ENCODE results near the gene ASIC3.
A peak's percentile ranks its signal among the peaks of the same experiment; 100 is the strongest.

Gene ASIC3

GRCh38 chr7:151038951-151039849, 9.1 kb upstream of the ASIC3 start:
- no peak overlapping the region for H4K8ac ChIP-seq (ENCODE audit: low read length)

GRCh38 chr7:151039850-151040548, 8.3 kb upstream of the ASIC3 start:
- H2BK15ac ChIP-seq (ENCODE audit: low read depth, poor library complexity, severe bottlenecking), result peak overlapping the region; percentile 97
- H3K4me2 ChIP-seq (ENCODE audit: low read length, poor library complexity, severe bottlenecking), result no peak overlapping the region
- H4K91ac ChIP-seq (ENCODE audit: low read length), result peak overlapping the region; percentile 47
- H3K79me1 ChIP-seq (replicated peaks; ENCODE audit: low read length, poor library complexity, severe bottlenecking), result peaks cover 2% of the 10 kb centered on the region
- peak overlapping the region; percentile 76 to 94 for H2BK12ac ChIP-seq (ENCODE audit: low read length in 2 of 2)
- 76% methylated on average over 16 of the region's 18 CpGs for WGBS
- H3K27me3 ChIP-seq (ENCODE audit: control insufficient read depth in 1 of 2, insufficient read depth in 1 of 2, low read length in 2 of 2), result no peaks in the 10 kb centered on the region
- no peaks in the 10 kb centered on the region for H3K9me3 ChIP-seq (ENCODE audit: control insufficient read depth, low read length)
- peak overlapping the region; percentile 12 for H3K27ac ChIP-seq (ENCODE audit: low read length, poor library complexity, severe bottlenecking)
- H3K14ac ChIP-seq (ENCODE audit: low read length in 2 of 2), result peak overlapping the region in 1 of 2 experiments; percentile 73
- peak overlapping the region; percentile 80 for H3K9ac ChIP-seq (ENCODE audit: low read length)
- H3K23ac ChIP-seq (ENCODE audit: low read length in 2 of 2), result no peak overlapping the region
- no peak overlapping the region for H3K4me3 ChIP-seq (ENCODE audit: insufficient read depth in 1 of 2, low read depth in 1 of 2, low read length in 2 of 2)
- H3K18ac ChIP-seq (ENCODE audit: low read depth in 1 of 2, low read length in 2 of 2), result peak overlapping the region; percentile 59 to 77
- H2BK120ac ChIP-seq (ENCODE audit: low read depth, low read length), result no peak overlapping the region
- no peak for DNase-seq
- H3K4ac ChIP-seq (ENCODE audit: low read depth in 1 of 2, low read length in 2 of 2), result peak overlapping the region in 1 of 2 experiments; percentile 59
- H4K8ac ChIP-seq (ENCODE audit: low read length), result peak overlapping the region; percentile 43
- H2BK5ac ChIP-seq (ENCODE audit: low read depth, low read length, poor library complexity, severe bottlenecking), result no peak overlapping the region
- peaks cover 34 to 66% of the 10 kb centered on the region in 2 experiments for H3K36me3 ChIP-seq (ENCODE audit: control insufficient read depth in 1 of 2, insufficient read depth in 2 of 2, low read depth in 1 of 2, low read length in 2 of 2)
- peaks cover 26% of the 10 kb centered on the region for H3K4me1 ChIP-seq (ENCODE audit: control insufficient read depth, insufficient read depth, low read depth, low read length)
- no peak overlapping the region for H2AFZ ChIP-seq (ENCODE audit: low read depth, low read length)
- H2AK5ac ChIP-seq (ENCODE audit: low read length, severe bottlenecking), result peak overlapping the region; percentile 14

More at GRCh38 chr7:151038951-151039849, 9.1 kb upstream of the ASIC3 start:
- Histone ChIP-seq H3K4ac (ENCODE audit: low read depth in 1 of 2, low read length in 2 of 2) (peak overlapping the region; percentile 1 to 81), H2AFZ (ENCODE audit: low read depth, low read length) (no peak overlapping the region), H3K4me3 (ENCODE audit: insufficient read depth in 1 of 2, low read depth in 1 of 2, low read length in 2 of 2) (no peak overlapping the region), H2BK12ac (ENCODE audit: low read length in 2 of 2) (peak overlapping the region; percentile 94), H3K79me1 (replicated peaks; ENCODE audit: low read length, poor library complexity, severe bottlenecking) (peaks cover 2% of the 10 kb centered on the region), H3K14ac (ENCODE audit: low read length in 2 of 2) (peak overlapping the region in 1 of 2 experiments; percentile 73), H4K91ac (ENCODE audit: low read length) (peak overlapping the region; percentile 3), H3K18ac (ENCODE audit: low read depth in 1 of 2, low read length in 2 of 2) (peak overlapping the region; percentile 25 to 84), H3K4me1 (ENCODE audit: control insufficient read depth, insufficient read depth, low read depth, low read length) (peaks cover 26% of the 10 kb centered on the region), H3K27ac (ENCODE audit: low read length, poor library complexity, severe bottlenecking) (peak overlapping the region; percentile 65), H3K9me3 (ENCODE audit: control insufficient read depth, low read length) (no peaks in the 10 kb centered on the region), H3K36me3 (ENCODE audit: control insufficient read depth in 1 of 2, insufficient read depth in 2 of 2, low read depth in 1 of 2, low read length in 2 of 2) (peaks cover 36 to 69% of the 10 kb centered on the region in 2 experiments), H3K4me2 (ENCODE audit: low read length, poor library complexity, severe bottlenecking) (no peak overlapping the region), H3K23ac (ENCODE audit: low read length in 2 of 2) (peak overlapping the region in 1 of 2 experiments; percentile 78), H2BK120ac (ENCODE audit: low read depth, low read length) (peak overlapping the region; percentile 88), H2BK15ac (ENCODE audit: low read depth, poor library complexity, severe bottlenecking) (no peak overlapping the region), H3K27me3 (ENCODE audit: control insufficient read depth in 1 of 2, insufficient read depth in 1 of 2, low read length in 2 of 2) (no peaks in the 10 kb centered on the region), H2AK5ac (ENCODE audit: low read length, severe bottlenecking) (no peak overlapping the region), H3K9ac (ENCODE audit: low read length) (peak overlapping the region; percentile 80), H2BK5ac (ENCODE audit: low read depth, low read length, poor library complexity, severe bottlenecking) (no peak overlapping the region)
- peak; percentile 99 for DNase-seq
- 32% methylated on average over 10 of the region's 12 CpGs for WGBS

DNA sequence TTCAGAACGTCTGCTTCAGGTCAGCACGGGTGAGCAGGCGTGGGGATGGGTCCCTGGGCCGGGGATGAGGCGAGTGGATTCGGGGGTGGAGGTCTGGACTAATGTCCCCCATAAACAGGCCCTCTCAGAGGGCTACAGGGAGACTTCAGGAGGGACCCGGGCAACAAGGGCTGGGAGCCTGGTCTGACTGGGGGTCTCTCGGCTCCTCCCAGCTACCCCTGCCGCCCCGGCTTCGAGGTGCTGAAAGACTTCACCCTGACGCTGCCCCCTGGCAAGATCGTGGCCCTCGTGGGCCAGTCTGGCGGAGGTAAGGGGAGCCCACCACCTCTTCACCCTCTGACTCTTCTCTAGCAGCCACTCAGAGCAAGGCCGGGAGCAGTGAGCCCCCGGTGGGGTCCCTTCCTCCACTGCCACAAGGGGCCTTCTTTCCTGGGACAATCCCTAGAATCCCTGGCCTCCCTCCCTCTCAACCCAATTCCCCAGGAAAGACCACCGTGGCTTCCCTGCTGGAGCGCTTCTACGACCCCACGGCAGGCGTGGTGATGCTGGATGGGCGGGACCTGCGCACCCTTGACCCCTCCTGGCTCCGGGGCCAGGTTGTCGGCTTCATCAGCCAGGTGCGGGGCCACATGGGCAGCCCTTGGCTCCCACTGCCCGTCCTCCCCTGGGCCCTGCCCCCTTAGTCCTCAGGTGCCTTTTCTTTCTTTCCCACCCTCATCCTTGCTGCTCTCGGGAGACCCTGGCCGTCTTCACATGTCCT, 7.5 kb upstream of the ASIC3 start:
- Histone ChIP-seq H3K36me3 (ENCODE audit: control insufficient read depth in 1 of 2, insufficient read depth in 2 of 2, low read depth in 1 of 2, low read length in 2 of 2) (peaks cover 27 to 66% of the 10 kb centered on the region in 2 experiments), H3K4me2 (ENCODE audit: low read length, poor library complexity, severe bottlenecking) (no peak overlapping the region), H4K8ac (ENCODE audit: low read length) (no peak overlapping the region), H3K9me3 (ENCODE audit: control insufficient read depth, low read length) (no peaks in the 10 kb centered on the region), H3K23ac (ENCODE audit: low read length in 2 of 2) (no peak overlapping the region), H2BK5ac (ENCODE audit: low read depth, low read length, poor library complexity, severe bottlenecking) (no peak overlapping the region), H3K4ac (ENCODE audit: low read depth in 1 of 2, low read length in 2 of 2) (no peak overlapping the region), H3K18ac (ENCODE audit: low read depth in 1 of 2, low read length in 2 of 2) (no peak overlapping the region), H3K4me3 (ENCODE audit: insufficient read depth in 1 of 2, low read depth in 1 of 2, low read length in 2 of 2) (peak overlapping the region in 1 of 2 experiments; percentile 27), H3K27ac (ENCODE audit: low read length, poor library complexity, severe bottlenecking) (no peak overlapping the region), H2BK12ac (ENCODE audit: low read length in 2 of 2) (peak overlapping the region; percentile 46 to 68), H3K79me1 (replicated peaks; ENCODE audit: low read length, poor library complexity, severe bottlenecking) (no peaks in the 10 kb centered on the region), H2BK15ac (ENCODE audit: low read depth, poor library complexity, severe bottlenecking) (peak overlapping the region; percentile 97), H3K4me1 (ENCODE audit: control insufficient read depth, insufficient read depth, low read depth, low read length) (peaks cover 26% of the 10 kb centered on the region), H2AFZ (ENCODE audit: low read depth, low read length) (no peak overlapping the region), H3K9ac (ENCODE audit: low read length) (no peak overlapping the region), H3K14ac (ENCODE audit: low read length in 2 of 2) (no peak overlapping the region), H3K27me3 (ENCODE audit: control insufficient read depth in 1 of 2, insufficient read depth in 1 of 2, low read length in 2 of 2) (no peaks in the 10 kb centered on the region), H2BK120ac (ENCODE audit: low read depth, low read length) (no peak overlapping the region), H2AK5ac (ENCODE audit: low read length, severe bottlenecking) (no peak overlapping the region), H4K91ac (ENCODE audit: low read length) (peak overlapping the region; percentile 57)
- DNase-seq, result no peak
- 96% methylated on average over 30 of the region's 30 CpGs for WGBS
